ENCODE data around the gene RPUSD2.
"Not testable (repeated sequence)": the region's sequence is repeated elsewhere in the genome, so short reads cannot be mapped to it uniquely, and the experiment has no call there.

Gene RPUSD2

GRCh38 chr15:40564591-40565332 lies 4.3 kb upstream of the RPUSD2 start, which contains the start of gene CCDC32:
Gene CCDC32 (minus strand): TSS chr15:40565042. CDS start chr15:40563015, 2,027 bp downstream.
- TF ChIP-seq, protein P1, sequence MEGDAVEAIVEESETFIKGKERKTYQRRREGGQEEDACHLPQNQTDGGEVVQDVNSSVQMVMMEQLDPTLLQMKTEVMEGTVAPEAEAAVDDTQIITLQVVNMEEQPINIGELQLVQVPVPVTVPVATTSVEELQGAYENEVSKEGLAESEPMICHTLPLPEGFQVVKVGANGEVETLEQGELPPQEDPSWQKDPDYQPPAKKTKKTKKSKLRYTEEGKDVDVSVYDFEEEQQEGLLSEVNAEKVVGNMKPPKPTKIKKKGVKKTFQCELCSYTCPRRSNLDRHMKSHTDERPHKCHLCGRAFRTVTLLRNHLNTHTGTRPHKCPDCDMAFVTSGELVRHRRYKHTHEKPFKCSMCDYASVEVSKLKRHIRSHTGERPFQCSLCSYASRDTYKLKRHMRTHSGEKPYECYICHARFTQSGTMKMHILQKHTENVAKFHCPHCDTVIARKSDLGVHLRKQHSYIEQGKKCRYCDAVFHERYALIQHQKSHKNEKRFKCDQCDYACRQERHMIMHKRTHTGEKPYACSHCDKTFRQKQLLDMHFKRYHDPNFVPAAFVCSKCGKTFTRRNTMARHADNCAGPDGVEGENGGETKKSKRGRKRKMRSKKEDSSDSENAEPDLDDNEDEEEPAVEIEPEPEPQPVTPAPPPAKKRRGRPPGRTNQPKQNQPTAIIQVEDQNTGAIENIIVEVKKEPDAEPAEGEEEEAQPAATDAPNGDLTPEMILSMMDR (IDR thresholded peaks at IDR 0.05; ENCODE audit: control insufficient read depth, extremely low read depth, insufficient read depth) = no peak
- peak; percentile 97 for DNase-seq (ENCODE audit: low read depth)

GRCh38 chr15:40565333-40566238 lies 3.5 kb upstream of the RPUSD2 start:
- TF ChIP-seq, protein P1 (IDR thresholded peaks at IDR 0.05; ENCODE audit: control insufficient read depth, extremely low read depth, insufficient read depth) = no peak
- peak overlapping the region; percentile 95 for H3K4me3 ChIP-seq (ENCODE audit: low read depth, low read length)
- no peak for DNase-seq (ENCODE audit: low read depth)

More at GRCh38 chr15:40564591-40565332, 4.3 kb upstream of the RPUSD2 start, which contains the start of gene CCDC32:
- peak within 1 kb of the TSS; percentile 95 for H3K4me3 ChIP-seq (ENCODE audit: low read depth, low read length)

GRCh38 chr15:40567111-40567510 lies 2.0 kb upstream of the RPUSD2 start:
- no peak overlapping the region for H3K4me3 ChIP-seq (ENCODE audit: low read depth, low read length)
- no peak for DNase-seq (ENCODE audit: low read depth)
- TF ChIP-seq, protein P1 (IDR thresholded peaks at IDR 0.05; ENCODE audit: control insufficient read depth, extremely low read depth, insufficient read depth) = no peak

- no peak overlapping the region for H3K4me3 ChIP-seq (ENCODE audit: low read depth, low read length)
- TF ChIP-seq, protein P1 (IDR thresholded peaks at IDR 0.05; ENCODE audit: control insufficient read depth, extremely low read depth, insufficient read depth) = no peak
- no peak for DNase-seq (ENCODE audit: low read depth)
Measured at GRCh38 chr15:40575113-40575512, 6.0 kb downstream of the RPUSD2 start.

- DNase-seq (ENCODE audit: low read depth); H3K4me3 ChIP-seq (ENCODE audit: low read depth, low read length): not testable (repeated sequence)
Measured at GRCh38 chr15:40576914-40577313, 7.8 kb downstream of the RPUSD2 start.

DNA sequence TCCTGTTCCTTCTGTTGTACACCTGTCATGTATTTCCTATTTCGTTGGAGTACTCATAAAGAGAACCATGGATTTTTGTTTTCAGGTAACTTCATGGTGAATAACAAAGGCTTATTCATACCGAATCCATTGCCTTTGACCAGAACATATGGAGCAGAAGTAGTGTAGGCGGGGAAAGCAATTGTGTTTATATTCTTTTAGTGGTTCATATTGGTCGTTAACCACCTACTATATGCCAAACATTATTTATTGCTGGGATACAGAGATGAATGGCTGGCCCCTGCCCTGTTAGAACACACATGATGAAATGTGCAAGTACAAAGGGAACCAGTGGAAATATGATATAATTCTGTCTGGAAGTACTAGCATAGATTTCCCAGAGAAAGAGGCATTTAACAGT lies 9.8 kb downstream of the RPUSD2 start:
- no peak for DNase-seq (ENCODE audit: low read depth)
- H3K4me3 ChIP-seq (ENCODE audit: low read depth, low read length) = no peak overlapping the region
- TF ChIP-seq, protein P1 (IDR thresholded peaks at IDR 0.05; ENCODE audit: control insufficient read depth, extremely low read depth, insufficient read depth) = no peak

DNA sequence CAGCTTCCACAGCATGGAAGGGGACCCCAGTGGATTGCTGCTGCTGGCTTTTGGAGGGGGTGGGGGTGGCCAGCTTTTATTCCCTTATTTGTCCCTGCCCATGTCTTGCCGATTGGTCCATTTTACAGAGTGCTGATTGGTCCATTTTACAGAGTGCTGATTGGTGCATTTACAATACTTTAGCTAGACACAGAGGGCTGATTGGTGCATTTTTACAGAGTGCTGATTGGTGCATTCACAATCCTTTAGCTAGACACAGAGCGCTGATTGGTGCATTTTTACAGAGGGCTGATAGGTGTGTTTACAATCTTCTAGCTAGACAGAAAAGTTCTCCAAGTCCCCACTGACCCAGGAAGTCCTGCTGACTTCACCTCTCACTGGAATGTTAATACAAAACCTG lies 12.7 kb downstream of the RPUSD2 start:
- not testable (repeated sequence) for DNase-seq (ENCODE audit: low read depth); H3K4me3 ChIP-seq (ENCODE audit: low read depth, low read length)

All from LNCaP clone FGC (cell line).